ENCODE results near the gene COX7A1.
"Not testable (repeated sequence)": the region's sequence is repeated elsewhere in the genome, so short reads cannot be mapped to it uniquely, and the experiment has no call there.

COX7A1 gene

GRCh38 chr19:36141039-36141927 lies 11.0 kb downstream of the COX7A1 start:
- peak; percentile 85 for DNase-seq

- DNase-seq, result peak; percentile 47
These were observed 11.8 kb downstream of the COX7A1 start for GRCh38 chr19:36140304-36141038.

- DNase-seq, result peak; percentile 88
These were observed 12.6 kb downstream of the COX7A1 start, which contains the start of gene CAPNS1 for GRCh38 chr19:36139473-36140303. CAPNS1 (plus strand) TSS chr19:36140066; CDS start chr19:36141012, 946 bp downstream.

GRCh38 chr19:36139120-36139472 lies 13.2 kb downstream of the COX7A1 start:
- no peak for DNase-seq

GRCh38 chr19:36136964-36137686 lies 15.1 kb downstream of the COX7A1 start:
- no peak for DNase-seq

GRCh38 chr19:36134867-36135266 lies 17.4 kb downstream of the COX7A1 start:
- not testable (repeated sequence) for DNase-seq

GRCh38 chr19:36131221-36131620 lies 21.0 kb downstream of the COX7A1 start:
- not testable (repeated sequence) for DNase-seq

GRCh38 chr19:36128392-36128736 lies 23.9 kb downstream of the COX7A1 start:
- no peak for DNase-seq

GRCh38 chr19:36125557-36125956 lies 26.7 kb downstream of the COX7A1 start:
- no peak for DNase-seq

GRCh38 chr19:36121486-36122124 lies 30.6 kb downstream of the COX7A1 start:
- no peak for DNase-seq

- no peak for DNase-seq
These were observed 31.3 kb downstream of the COX7A1 start for GRCh38 chr19:36120984-36121358.

GRCh38 chr19:36120092-36120983 lies 31.9 kb downstream of the COX7A1 start:
- no peak for DNase-seq

GRCh38 chr19:36116344-36116637 lies 36.0 kb downstream of the COX7A1 start:
- no peak for DNase-seq

GRCh38 chr19:36115453-36116343 lies 36.5 kb downstream of the COX7A1 start, which contains the start of gene TBCB:
TBCB (plus strand) TSS chr19:36115468; CDS start chr19:36115561, 93 bp downstream.
- peak; percentile 88 for DNase-seq

GRCh38 chr19:36114721-36115452 lies 37.4 kb downstream of the COX7A1 start, which contains the start of gene POLR2I:
POLR2I (minus strand) TSS chr19:36114875; CDS start chr19:36114856, 19 bp downstream.
- DNase-seq, result peak; percentile 98

GRCh38 chr19:36113894-36114720 lies 38.1 kb downstream of the COX7A1 start:
- no peak for DNase-seq

GRCh38 chr19:36113425-36113824 lies 38.8 kb downstream of the COX7A1 start:
- no peak for DNase-seq

- no peak for DNase-seq
These were observed 39.6 kb downstream of the COX7A1 start for GRCh38 chr19:36112678-36113077.

All from activated naive CD4-positive, alpha-beta T cell treated with anti-CD3 and anti-CD28 coated beads, Interleukin-2, amount 50 U/mL, for 16 hours (primary cell).